NCI-H2029 treated with DMSO at 0.1 percent for 48 hours (cell line): Measurements from ENCODE around the gene HDAC4.

ENCODE experiments used
- DNase-seq: peaks from one replicate; lab custom pipeline; 2025; lab: John Stamatoyannopoulos, UW

The HDAC4 gene

GRCh38 chr2:239025096-239025801 lies 375.6 kb downstream of the HDAC4 start:
- no peak for DNase-seq

- no peak for DNase-seq
Observed at GRCh38 chr2:239024226-239024625, 376.6 kb downstream of the HDAC4 start.

GRCh38 chr2:239022437-239023260 lies 378.2 kb downstream of the HDAC4 start:
- DNase-seq, result no peak

GRCh38 chr2:239021651-239022436 lies 379.0 kb downstream of the HDAC4 start:
- DNase-seq, result no peak

GRCh38 chr2:239021224-239021623 lies 379.6 kb downstream of the HDAC4 start:
- no peak for DNase-seq

GRCh38 chr2:239020541-239021041 lies 380.2 kb downstream of the HDAC4 start:
- DNase-seq, result no peak

GRCh38 chr2:239019183-239019581 lies 381.6 kb downstream of the HDAC4 start:
- DNase-seq, result no peak

- DNase-seq, result no peak
Observed at GRCh38 chr2:239018271-239019182, 382.3 kb downstream of the HDAC4 start.

GRCh38 chr2:239017491-239018098 lies 383.2 kb downstream of the HDAC4 start:
- DNase-seq, result no peak

- no peak for DNase-seq
Observed at GRCh38 chr2:239015901-239016675, 384.7 kb downstream of the HDAC4 start.

- no peak for DNase-seq
Observed at GRCh38 chr2:239015218-239015900, 385.5 kb downstream of the HDAC4 start.

- DNase-seq, result no peak
Observed at GRCh38 chr2:239014458-239015217, 386.2 kb downstream of the HDAC4 start.

- no peak for DNase-seq
Observed at GRCh38 chr2:239013678-239013976, 387.2 kb downstream of the HDAC4 start.

- no peak for DNase-seq
Observed at GRCh38 chr2:239012936-239013677, 387.7 kb downstream of the HDAC4 start.

GRCh38 chr2:239012228-239012627 lies 388.6 kb downstream of the HDAC4 start:
- DNase-seq, result no peak

- DNase-seq, result peak; percentile 5
Observed at GRCh38 chr2:239009589-239009961, 391.2 kb downstream of the HDAC4 start.

- DNase-seq, result no peak
Observed at GRCh38 chr2:239008677-239009588, 391.9 kb downstream of the HDAC4 start.
